Kidney (tissue), 14 donors: ENCODE data around the gene TRMU. TPM values are rescaled to one million over a fixed set of nuclear protein-coding genes. Genes with fewer than 3 reads are reported as not detected.

ENCODE experiments used
- DNase-seq, 5 donors: peaks; one replicate each; pipeline ENCODE4 v3.0.0-alpha.2; 2013 to 2020
- FAIRE-seq: peaks from 2 replicates; lab custom pipeline; 2012; peaks lifted over from hg19 to GRCh38; lab: Jason Lieb, UNC
- H3K27ac ChIP-seq, 2 donors: one replicate each; pipeline ENCODE4 v1.7.0; 2013; ENCODE audit warnings: low read depth in 2 of 2, low read length in 2 of 2, inconsistent platforms in 1 of 2
- H3K27me3 ChIP-seq: one replicate; pipeline ENCODE4 v1.7.1; 2013; ENCODE audit warnings: low read length, inconsistent platforms; ENCODE audit not compliant: control insufficient read depth, insufficient read depth
- H3K36me3 ChIP-seq, 3 donors: one replicate each; pipeline versions ENCODE4 v1.7.0 to v1.7.1; 2013; ENCODE audit warnings: low read length in 3 of 3, control low read depth in 1 of 3, inconsistent platforms in 1 of 3; ENCODE audit not compliant: insufficient read depth in 3 of 3, control insufficient read depth in 2 of 3
- H3K4me1 ChIP-seq, 3 donors: one replicate each; pipeline versions ENCODE4 v1.7.0 to v1.7.1; 2013; ENCODE audit warnings: low read length in 3 of 3, inconsistent platforms in 1 of 3, low read depth in 1 of 3; ENCODE audit not compliant: control insufficient read depth in 2 of 3, insufficient read depth in 2 of 3
- H3K4me3 ChIP-seq, 3 donors: one replicate each; pipeline versions ENCODE4 v1.7.0 to v1.8.1; 2013; ENCODE audit warnings: low read length in 3 of 3, control low read depth in 1 of 3, inconsistent platforms in 1 of 3
- H3K9ac ChIP-seq, 3 donors: one replicate each; pipeline versions ENCODE4 v1.7.0 to v1.7.1; 2013; ENCODE audit warnings: low read length in 3 of 3, control low read depth in 1 of 3, inconsistent platforms in 1 of 3
- H3K9me3 ChIP-seq, 3 donors: one replicate each; pipeline versions ENCODE4 v1.7.0 to v1.7.1; 2013; ENCODE audit warnings: low read length in 3 of 3, control low read depth in 1 of 3, inconsistent platforms in 1 of 3; ENCODE audit not compliant: control insufficient read depth in 2 of 3, insufficient read depth in 1 of 3
- intact Hi-C: fragments of 100-400 bp; cut with DNase I; formaldehyde crosslinking; loops from one replicate; pipeline ENCODE4 v1.11.1; 2022
- polyA plus RNA-seq: library from polyadenylated mRNA; stranded (reverse); fragments of 350-450 nt; fragmentation: Illumina TruSeq; extraction: RNeasy Lipid Tissue Mini Kit (QIAGEN cat#74804); gene quantifications from one replicate; pipeline ENCODE4 v1.2.3, GENCODE V29; 2014; ENCODE audit warnings: low read depth, low replicate concordance; ENCODE audit not compliant: insufficient read depth
- total RNA-seq: library from RNA; stranded (reverse); fragmentation: NEBNext Ultra II Directional; extraction: Animal tissue kit (Norgen Biotek cat#: 25700); gene quantifications from one replicate; pipeline ENCODE4 v1.2.1, GENCODE V29; 2021
- TF ChIP-seq, protein P1 (sequence below): IDR thresholded peaks from 3 replicates; pipeline ENCODE4 v1.5.1; 2012; ENCODE audit warnings: mild to moderate bottlenecking, moderate library complexity, borderline replicate concordance; ENCODE audit not compliant: insufficient read depth; ENCODE audit errors: extremely low read depth
- donor health status: control.
- donor health status: control.
- donor health status: control.
- donor health status: control.
- donor health status: control.
- donor health status: DM: yes; HTN: yes; CAD: no.
- donor health status: Normal renal cell carcinoma (clear cell type).

Gene TRMU
- total and polyA plus RNA-seq, 2 donors from 2014 or later, result 40.5 to 41.1 TPM

DNA sequence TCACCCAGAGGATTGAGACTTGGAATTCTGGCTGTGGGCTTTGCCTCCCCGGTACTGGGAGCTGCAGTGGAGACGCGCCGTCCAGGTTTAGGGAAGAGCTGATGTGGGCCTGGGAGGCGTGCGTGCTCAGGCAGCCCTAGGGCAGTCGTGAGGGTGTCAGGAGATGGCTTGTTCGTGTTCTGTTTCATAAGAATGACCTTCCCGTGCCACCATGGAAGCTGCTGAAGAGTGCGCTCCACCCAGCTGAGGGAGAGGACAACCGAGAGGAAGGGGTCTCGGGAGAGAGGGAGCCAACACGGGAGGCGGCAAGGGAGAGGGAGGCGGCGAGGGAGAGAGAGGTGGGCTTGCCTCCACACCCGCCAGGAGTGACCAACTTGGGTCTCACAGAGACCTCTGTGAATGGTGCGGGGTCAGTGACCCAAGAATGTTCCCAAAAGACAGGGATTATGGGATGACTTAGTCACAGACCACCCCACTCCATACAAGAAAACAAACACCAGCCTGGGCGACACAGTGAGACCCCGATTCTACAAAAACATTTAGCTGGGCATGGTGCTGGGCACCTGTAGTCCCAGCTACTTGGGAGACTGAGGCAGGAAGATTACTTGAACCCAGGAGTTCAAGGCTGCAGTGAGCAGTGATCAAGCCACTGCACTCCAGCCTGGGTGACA lies 14.7 kb upstream of the TRMU start:
- H3K9me3 ChIP-seq, result no peaks in the 10 kb centered on the region
- H3K27me3 ChIP-seq, result no peaks in the 10 kb centered on the region
- H3K27ac ChIP-seq, result no peak overlapping the region
- TF ChIP-seq, protein P1, sequence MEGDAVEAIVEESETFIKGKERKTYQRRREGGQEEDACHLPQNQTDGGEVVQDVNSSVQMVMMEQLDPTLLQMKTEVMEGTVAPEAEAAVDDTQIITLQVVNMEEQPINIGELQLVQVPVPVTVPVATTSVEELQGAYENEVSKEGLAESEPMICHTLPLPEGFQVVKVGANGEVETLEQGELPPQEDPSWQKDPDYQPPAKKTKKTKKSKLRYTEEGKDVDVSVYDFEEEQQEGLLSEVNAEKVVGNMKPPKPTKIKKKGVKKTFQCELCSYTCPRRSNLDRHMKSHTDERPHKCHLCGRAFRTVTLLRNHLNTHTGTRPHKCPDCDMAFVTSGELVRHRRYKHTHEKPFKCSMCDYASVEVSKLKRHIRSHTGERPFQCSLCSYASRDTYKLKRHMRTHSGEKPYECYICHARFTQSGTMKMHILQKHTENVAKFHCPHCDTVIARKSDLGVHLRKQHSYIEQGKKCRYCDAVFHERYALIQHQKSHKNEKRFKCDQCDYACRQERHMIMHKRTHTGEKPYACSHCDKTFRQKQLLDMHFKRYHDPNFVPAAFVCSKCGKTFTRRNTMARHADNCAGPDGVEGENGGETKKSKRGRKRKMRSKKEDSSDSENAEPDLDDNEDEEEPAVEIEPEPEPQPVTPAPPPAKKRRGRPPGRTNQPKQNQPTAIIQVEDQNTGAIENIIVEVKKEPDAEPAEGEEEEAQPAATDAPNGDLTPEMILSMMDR, result no peak
- no peak for DNase-seq
- H3K9ac ChIP-seq, result no peak overlapping the region
- FAIRE-seq, result no peak
- H3K4me1 ChIP-seq, result no peaks in the 10 kb centered on the region
- H3K36me3 ChIP-seq, result no peaks in the 10 kb centered on the region
- intact Hi-C loops, result no loop called here
- H3K4me3 ChIP-seq, result no peak overlapping the region

DNA sequence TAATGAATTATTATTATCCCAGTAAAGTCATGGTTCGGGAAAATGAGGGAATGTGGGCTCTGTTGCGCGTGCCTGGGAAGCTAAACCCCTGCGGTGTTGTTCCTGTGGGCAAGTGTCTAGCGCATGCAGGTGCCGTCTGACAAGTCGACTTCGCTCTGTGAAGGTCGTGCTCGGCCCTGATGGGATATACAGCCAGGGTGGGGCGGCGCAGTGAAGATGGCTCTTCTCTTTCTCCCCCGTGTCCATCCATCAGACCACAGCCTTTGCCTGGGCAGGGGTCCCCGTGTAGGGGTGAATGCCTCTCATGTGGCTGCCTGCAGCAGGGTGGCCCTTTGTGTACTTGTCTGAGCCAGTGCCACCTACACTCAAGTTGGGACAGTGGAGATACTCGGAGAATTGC lies 12.8 kb upstream of the TRMU start:
- intact Hi-C loops, result no loop called here
- Histone ChIP-seq H3K4me3 (no peak overlapping the region), H3K9me3 (no peaks in the 10 kb centered on the region), H3K4me1 (no peaks in the 10 kb centered on the region), H3K27me3 (no peaks in the 10 kb centered on the region), H3K9ac (no peak overlapping the region), H3K27ac (no peak overlapping the region), H3K36me3 (no peaks in the 10 kb centered on the region)
- TF ChIP-seq, protein P1, result no peak
- DNase-seq (no peak), FAIRE-seq (no peak)

DNA sequence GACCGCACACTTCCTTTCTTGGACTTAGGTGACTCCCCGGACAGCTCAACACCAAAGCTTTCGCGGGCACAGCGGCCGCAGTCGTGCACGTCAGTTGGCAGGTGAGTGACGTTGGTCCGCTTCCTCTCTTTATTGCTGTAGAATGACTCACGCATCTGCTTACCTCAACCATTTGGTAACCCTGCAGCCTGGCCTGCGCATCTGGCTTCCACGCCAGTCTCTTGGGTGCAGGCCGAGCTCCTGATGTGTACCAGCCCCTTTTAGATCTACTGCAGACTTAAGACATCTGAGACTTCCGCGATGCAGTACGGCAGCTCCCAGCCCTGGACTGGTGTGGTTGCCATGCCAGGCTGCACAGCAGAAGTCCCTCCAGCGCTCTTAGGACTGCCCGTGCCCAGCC lies 12.4 kb upstream of the TRMU start:
- no peak overlapping the region for H3K27ac ChIP-seq
- no peaks in the 10 kb centered on the region for H3K36me3 ChIP-seq
- no peaks in the 10 kb centered on the region for H3K9me3 ChIP-seq
- no peaks in the 10 kb centered on the region for H3K27me3 ChIP-seq
- no peak overlapping the region for H3K9ac ChIP-seq
- intact Hi-C loops, result no loop called here
- TF ChIP-seq, protein P1, result no peak
- no peaks in the 10 kb centered on the region for H3K4me1 ChIP-seq
- FAIRE-seq, result no peak
- DNase-seq, result no peak
- H3K4me3 ChIP-seq, result no peak overlapping the region

DNA sequence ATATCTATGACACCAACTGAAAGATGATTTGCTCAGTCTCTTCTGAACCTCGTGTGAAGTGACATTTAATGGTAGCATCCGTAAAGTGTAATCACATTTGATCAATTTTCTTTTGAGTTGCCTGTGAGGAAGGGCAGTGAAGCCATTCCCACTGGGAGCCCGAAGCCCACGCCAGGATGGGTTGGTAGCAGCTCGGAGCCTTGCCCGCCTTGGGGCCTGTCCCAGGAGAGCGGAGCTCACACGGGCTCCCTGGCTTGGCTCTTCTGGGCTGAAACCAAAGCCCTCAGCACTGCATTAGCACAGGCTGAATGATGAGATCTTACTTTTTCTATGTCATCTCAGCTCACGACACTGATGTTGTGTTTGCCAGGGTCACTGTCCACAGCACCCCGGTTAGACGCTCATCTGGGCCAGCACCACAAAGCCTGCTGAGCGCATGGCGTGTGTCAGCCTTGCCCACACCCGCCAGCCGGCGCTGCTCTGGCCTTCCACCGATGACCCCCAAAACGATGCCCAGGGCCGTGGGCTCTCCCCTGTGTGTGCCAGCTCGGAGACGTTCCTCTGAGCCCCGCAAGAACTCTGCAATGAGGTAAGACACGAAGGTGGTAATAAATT lies 9.3 kb upstream of the TRMU start:
- FAIRE-seq (no peak), DNase-seq (no peak)
- Histone ChIP-seq H3K27ac (no peak overlapping the region), H3K27me3 (no peaks in the 10 kb centered on the region), H3K4me1 (no peaks in the 10 kb centered on the region), H3K9me3 (no peaks in the 10 kb centered on the region), H3K36me3 (no peaks in the 10 kb centered on the region), H3K4me3 (no peak overlapping the region), H3K9ac (no peak overlapping the region)
- TF ChIP-seq, protein P1, result no peak
- intact Hi-C loops, result no loop called here
